ENCODE data around the gene DDX17. TPM values are rescaled to one million over a fixed set of nuclear protein-coding genes. Genes with fewer than 3 reads are reported as not detected.

DDX17 gene
- total and polyA plus RNA-seq, 5 donors, result 134 to 253 (median 237) TPM

DNA sequence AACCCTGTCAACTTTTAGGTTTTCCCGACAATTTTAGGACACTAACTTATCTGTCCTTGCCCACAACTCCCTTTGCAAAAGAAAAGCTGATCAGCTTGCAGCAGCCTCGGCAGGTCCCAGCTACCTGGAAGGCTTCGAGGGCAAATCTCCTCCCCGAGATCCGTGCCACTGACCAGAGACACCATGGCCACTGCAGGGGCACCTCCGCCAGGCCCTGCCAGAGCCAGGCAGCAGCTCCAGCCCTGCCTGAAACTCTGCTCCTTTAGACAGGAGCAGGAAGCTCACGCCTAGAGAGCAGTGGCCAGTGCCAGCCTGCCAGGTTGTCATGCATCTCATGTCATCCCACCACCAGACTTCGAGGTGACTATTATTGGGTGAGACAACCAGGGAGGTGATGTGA, 72.2 kb downstream of the DDX17 start:
- intact Hi-C loops (cut with DNase I), result no loop called here
- Histone ChIP-seq H3K27me3 (ENCODE audit: control insufficient read depth, insufficient read depth) (no peaks in the 10 kb centered on the region), H3K27ac (ENCODE audit: low read length) (no peak overlapping the region), H3K4me3 (ENCODE audit: low read length) (no peak overlapping the region), H3K9me3 (ENCODE audit: control insufficient read depth, low read length) (no peaks in the 10 kb centered on the region), H3K4me1 (ENCODE audit: control insufficient read depth, insufficient read depth, low read length) (peaks cover 7% of the 10 kb centered on the region)
- ATAC-seq (no peak), DNase-seq (no peak)
- WGBS, result 74% methylated on average over 8 of the region's 8 CpGs

Other genes with a start within 250 kb of the DDX17 start
- 10 to 100 TPM; 48.2 to 55.8 (median 49.5) TPM for gene TMEM184B, start 233.3 kb downstream of the DDX17 start, total RNA-seq
- 32.2 TPM for gene TMEM184B, start 233.3 kb downstream of the DDX17 start, polyA plus RNA-seq
- 10 to 100 TPM; 69.7 to 88.6 (median 81.0) TPM for gene CSNK1E, start 188.9 kb downstream of the DDX17 start, total RNA-seq
- gene CSNK1E, start 188.9 kb downstream of the DDX17 start, polyA plus RNA-seq, result 76.3 TPM
- gene KCNJ4, start 51.1 kb downstream of the DDX17 start, total RNA-seq, result 10 to 100 TPM; 15.7 to 40.5 (median 31.3) TPM
- 40.4 TPM for gene KCNJ4, start 51.1 kb downstream of the DDX17 start, polyA plus RNA-seq
- 1 to 10 TPM; 5.0 to 8.3 (median 7.4) TPM for gene KDELR3, start 38.2 kb downstream of the DDX17 start, total RNA-seq
- gene KDELR3, start 38.2 kb downstream of the DDX17 start, polyA plus RNA-seq, result 7.9 TPM
- gene DMC1, start 63.9 kb upstream of the DDX17 start, total RNA-seq, result 1 to 10 TPM in 3 of 4 donors, under 1 TPM in 1; 0.83 to 3.2 (median 1.9) TPM
- gene DMC1, start 63.9 kb upstream of the DDX17 start, polyA plus RNA-seq, result 6.5 TPM
- gene FAM227A, start 150.1 kb upstream of the DDX17 start, total RNA-seq, result 1 to 10 TPM in 2 of 4 donors, under 1 TPM in 2; 0.47 to 1.2 (median 0.98) TPM
- 0.23 TPM for gene FAM227A, start 150.1 kb upstream of the DDX17 start, polyA plus RNA-seq
- gene CBY1, start 150.3 kb upstream of the DDX17 start, total RNA-seq, result 10 to 100 TPM; 35.6 to 45.3 (median 40.9) TPM
- gene CBY1, start 150.3 kb upstream of the DDX17 start, polyA plus RNA-seq, result 63.0 TPM
- 10 to 100 TPM; 57.8 to 67.3 (median 59.9) TPM for gene TOMM22, start 175.6 kb upstream of the DDX17 start, total RNA-seq
- gene TOMM22, start 175.6 kb upstream of the DDX17 start, polyA plus RNA-seq, result 41.0 TPM
- 10 to 100 TPM; 21.4 to 28.6 (median 22.5) TPM for gene JOSD1, start 194.6 kb upstream of the DDX17 start, total RNA-seq
- gene JOSD1, start 194.6 kb upstream of the DDX17 start, polyA plus RNA-seq, result 14.3 TPM
- 10 to 100 TPM; 29.1 to 34.5 (median 30.9) TPM for gene GTPBP1, start 199.6 kb upstream of the DDX17 start, total RNA-seq
- gene GTPBP1, start 199.6 kb upstream of the DDX17 start, polyA plus RNA-seq, result 19.1 TPM
- 100 to 1,000 TPM; 103 to 123 (median 116) TPM for gene SUN2, start 249.7 kb upstream of the DDX17 start, total RNA-seq
- 61.7 TPM for gene SUN2, start 249.7 kb upstream of the DDX17 start, polyA plus RNA-seq

Data from right cardiac atrium (tissue), 5 donors.